Measurements from ENCODE around the gene MECP2.
A peak's percentile ranks its signal among the peaks of the same experiment; 100 is the strongest.

Gene MECP2

GRCh38 chrX:154059729-154060245, 37.7 kb downstream of the MECP2 start:
- Mint-ChIP-seq H3K4me3 (no peak overlapping the region), H3K4me1 (peaks cover 81% of the 10 kb centered on the region), H3K27me3 (no peaks in the 10 kb centered on the region), H3K36me3 (ENCODE audit: low read depth) (peaks cover 24% of the 10 kb centered on the region), H3K9me3 (no peaks in the 10 kb centered on the region), H3K27ac (peak overlapping the region; percentile 88)
- DNase-seq: no peak
- no peak for ATAC-seq

- Mint-ChIP-seq H3K4me1 (peaks cover 76% of the 10 kb centered on the region), H3K27ac (peak overlapping the region; percentile 88), H3K27me3 (no peaks in the 10 kb centered on the region), H3K36me3 (ENCODE audit: low read depth) (peaks cover 23% of the 10 kb centered on the region), H3K9me3 (no peaks in the 10 kb centered on the region), H3K4me3 (no peak overlapping the region)
- ATAC-seq: no peak
- no peak for DNase-seq
Observed at GRCh38 chrX:154059231-154059630, 38.3 kb downstream of the MECP2 start.

GRCh38 chrX:154058214-154058997, 39.1 kb downstream of the MECP2 start:
- H3K36me3 Mint-ChIP-seq (ENCODE audit: low read depth): peaks cover 23% of the 10 kb centered on the region
- H3K4me1 Mint-ChIP-seq: peaks cover 68% of the 10 kb centered on the region
- peak; percentile 68 for ATAC-seq
- no peak for DNase-seq
- peak overlapping the region; percentile 88 for H3K27ac Mint-ChIP-seq
- no peak overlapping the region for H3K4me3 Mint-ChIP-seq
- no peaks in the 10 kb centered on the region for H3K9me3 Mint-ChIP-seq
- no peaks in the 10 kb centered on the region for H3K27me3 Mint-ChIP-seq

- ATAC-seq (no peak), DNase-seq (no peak)
- Mint-ChIP-seq H3K27me3 (no peaks in the 10 kb centered on the region), H3K9me3 (no peaks in the 10 kb centered on the region), H3K27ac (peak overlapping the region; percentile 88), H3K36me3 (ENCODE audit: low read depth) (peaks cover 23% of the 10 kb centered on the region), H3K4me3 (peak overlapping the region; percentile 3), H3K4me1 (peaks cover 64% of the 10 kb centered on the region)
Observed at GRCh38 chrX:154057791-154058190, 39.7 kb downstream of the MECP2 start.

GRCh38 chrX:154056770-154057241, 40.7 kb downstream of the MECP2 start:
- ATAC-seq (no peak), DNase-seq (no peak)
- no peaks in the 10 kb centered on the region for H3K27me3 Mint-ChIP-seq
- H3K4me3 Mint-ChIP-seq: peak overlapping the region; percentile 3
- H3K9me3 Mint-ChIP-seq: no peaks in the 10 kb centered on the region
- peaks cover 23% of the 10 kb centered on the region for H3K36me3 Mint-ChIP-seq (ENCODE audit: low read depth)
- peaks cover 59% of the 10 kb centered on the region for H3K4me1 Mint-ChIP-seq
- H3K27ac Mint-ChIP-seq: peak overlapping the region; percentile 86

GRCh38 chrX:154051201-154051810, 46.2 kb downstream of the MECP2 start:
- peaks cover 32% of the 10 kb centered on the region for H3K36me3 Mint-ChIP-seq (ENCODE audit: low read depth)
- no peaks in the 10 kb centered on the region for H3K9me3 Mint-ChIP-seq
- H3K27me3 Mint-ChIP-seq: no peaks in the 10 kb centered on the region
- H3K4me1 Mint-ChIP-seq: peaks cover 29% of the 10 kb centered on the region
- DNase-seq (peak; percentile 73), ATAC-seq (peak; percentile 61)
- no peak overlapping the region for H3K4me3 Mint-ChIP-seq
- peak overlapping the region; percentile 73 for H3K27ac Mint-ChIP-seq

GRCh38 chrX:154050113-154050495, 47.4 kb downstream of the MECP2 start:
- DNase-seq (no peak), ATAC-seq (no peak)
- no peak overlapping the region for H3K4me3 Mint-ChIP-seq
- H3K9me3 Mint-ChIP-seq: no peaks in the 10 kb centered on the region
- H3K27ac Mint-ChIP-seq: peak overlapping the region; percentile 46
- H3K27me3 Mint-ChIP-seq: no peaks in the 10 kb centered on the region
- H3K36me3 Mint-ChIP-seq (ENCODE audit: low read depth): peaks cover 30% of the 10 kb centered on the region
- peaks cover 25% of the 10 kb centered on the region for H3K4me1 Mint-ChIP-seq

- no peaks in the 10 kb centered on the region for H3K27me3 Mint-ChIP-seq
- H3K36me3 Mint-ChIP-seq (ENCODE audit: low read depth): peaks cover 28% of the 10 kb centered on the region
- H3K4me3 Mint-ChIP-seq: no peak overlapping the region
- peaks cover 23% of the 10 kb centered on the region for H3K4me1 Mint-ChIP-seq
- H3K9me3 Mint-ChIP-seq: no peaks in the 10 kb centered on the region
- H3K27ac Mint-ChIP-seq: peak overlapping the region; percentile 46
- DNase-seq: no peak
- ATAC-seq: no peak
Observed at GRCh38 chrX:154049209-154050112, 48.1 kb downstream of the MECP2 start.

GRCh38 chrX:154048398-154048797, 49.1 kb downstream of the MECP2 start:
- no peak overlapping the region for H3K27ac Mint-ChIP-seq
- no peak overlapping the region for H3K4me3 Mint-ChIP-seq
- no peaks in the 10 kb centered on the region for H3K27me3 Mint-ChIP-seq
- peaks cover 30% of the 10 kb centered on the region for H3K36me3 Mint-ChIP-seq (ENCODE audit: low read depth)
- DNase-seq: no peak
- H3K4me1 Mint-ChIP-seq: peaks cover 26% of the 10 kb centered on the region
- no peak for ATAC-seq
- no peaks in the 10 kb centered on the region for H3K9me3 Mint-ChIP-seq

GRCh38 chrX:154046940-154047610, 50.4 kb downstream of the MECP2 start:
- peaks cover 30% of the 10 kb centered on the region for H3K36me3 Mint-ChIP-seq (ENCODE audit: low read depth)
- H3K27me3 Mint-ChIP-seq: no peaks in the 10 kb centered on the region
- DNase-seq: no peak
- H3K9me3 Mint-ChIP-seq: no peaks in the 10 kb centered on the region
- no peak overlapping the region for H3K27ac Mint-ChIP-seq
- H3K4me1 Mint-ChIP-seq: peaks cover 33% of the 10 kb centered on the region
- H3K4me3 Mint-ChIP-seq: no peak overlapping the region
- no peak for ATAC-seq

- Mint-ChIP-seq H3K4me3 (no peak overlapping the region), H3K4me1 (peaks cover 38% of the 10 kb centered on the region), H3K9me3 (no peaks in the 10 kb centered on the region), H3K27me3 (no peaks in the 10 kb centered on the region), H3K27ac (no peak overlapping the region), H3K36me3 (ENCODE audit: low read depth) (peaks cover 30% of the 10 kb centered on the region)
- DNase-seq (no peak), ATAC-seq (no peak)
Observed at GRCh38 chrX:154046031-154046781, 51.3 kb downstream of the MECP2 start.

- Mint-ChIP-seq H3K9me3 (no peaks in the 10 kb centered on the region), H3K27me3 (no peaks in the 10 kb centered on the region), H3K27ac (no peak overlapping the region), H3K4me3 (no peak overlapping the region), H3K36me3 (ENCODE audit: low read depth) (peaks cover 25% of the 10 kb centered on the region), H3K4me1 (peaks cover 42% of the 10 kb centered on the region)
- no peak for DNase-seq
- ATAC-seq: no peak
Observed at GRCh38 chrX:154044091-154044490, 53.4 kb downstream of the MECP2 start.

- Mint-ChIP-seq H3K27ac (no peak overlapping the region), H3K9me3 (no peaks in the 10 kb centered on the region), H3K4me3 (no peak overlapping the region), H3K4me1 (peaks cover 42% of the 10 kb centered on the region), H3K27me3 (no peaks in the 10 kb centered on the region), H3K36me3 (ENCODE audit: low read depth) (peaks cover 21% of the 10 kb centered on the region)
- ATAC-seq (no peak), DNase-seq (no peak)
Observed at GRCh38 chrX:154043003-154043763, 54.3 kb downstream of the MECP2 start.
